Gastrocnemius medialis (tissue), 4 donors: ENCODE measurements around the gene FIBIN. TPM values are rescaled to one million over a fixed set of nuclear protein-coding genes. Genes with fewer than 3 reads are reported as not detected.

ENCODE experiments used
- ATAC-seq, 2 donors: fragments of 150-250 bp; one replicate each; pipeline ENCODE4 v1.9.1; 2016
- DNase-seq, 2 donors: peaks; one replicate each; pipeline ENCODE4 v3.0.0-alpha.2; 2019
- H3K27ac ChIP-seq, 4 donors: fragments of 200-600 bp; sonication (generic); 1 replicate in 1 of 4; 2 replicates in 3 of 4; pipeline ENCODE4 v1.5.1; 2016 to 2018; ENCODE audit warnings: mild to moderate bottlenecking in 2 of 4, moderate library complexity in 1 of 4
- H3K27me3 ChIP-seq, 3 donors: fragments of 200-600 bp; sonication (generic) in 2 of 3; 1 replicate in 1 of 3; 2 replicates in 2 of 3; pipeline versions ENCODE4 v1.5.1 to v1.6.0; 2016 to 2019; ENCODE audit warnings: mild to moderate bottlenecking in 1 of 3, moderate library complexity in 1 of 3
- H3K36me3 ChIP-seq, 2 donors: fragments of 200-600 bp; sonication (generic) in 1 of 2; one replicate each; pipeline ENCODE4 v1.5.1; 2017 to 2018
- H3K4me1 ChIP-seq, 2 donors: fragments of 200-600 bp; sonication (generic) in 1 of 2; one replicate each; pipeline ENCODE4 v1.5.1; 2016 to 2017; ENCODE audit warnings: mild to moderate bottlenecking in 2 of 2
- H3K4me3 ChIP-seq, 4 donors: fragments of 200-600 bp; sonication (generic) in 3 of 4; 1 replicate in 1 of 4; 2 replicates in 3 of 4; pipeline ENCODE4 v1.5.1; 2016 to 2019; ENCODE audit warnings: mild to moderate bottlenecking in 2 of 4
- H3K9me3 ChIP-seq, 3 donors: fragments of 200-600 bp; sonication (generic) in 2 of 3; 1 replicate in 1 of 3; 2 replicates in 2 of 3; pipeline ENCODE4 v1.5.1; 2016 to 2019
- CTCF ChIP-seq, 5 experiments: fragments of 450-650 bp in 3 of 5; fragments of 200-600 bp in 2 of 5; sonication (generic) in 2 of 5; IDR thresholded peaks in 4 of 5; conservative IDR thresholded peaks in 1 of 5; 1 replicate in 4 of 5; 2 replicates in 1 of 5; pipeline ENCODE4 v1.5.1; 2016 to 2019; ENCODE audit warnings: antibody characterized with exemption in 5 of 5, mild to moderate bottlenecking in 3 of 5, moderate library complexity in 3 of 5
- POLR2A ChIP-seq, 2 donors: fragments of 450-650 bp; IDR thresholded peaks; one replicate each; pipeline ENCODE4 v1.6.1; 2017; ENCODE audit warnings: antibody characterized with exemption in 2 of 2, mild to moderate bottlenecking in 2 of 2, moderate library complexity in 2 of 2
- in situ Hi-C, 4 donors: fragments of 200-750 bp; cut with MboI; loops; one replicate each; pipeline versions ENCODE4 v1.15.0 to v1.8.0; 2017; ENCODE audit warnings: low sequenced_read_pairs in 4 of 4
- intact Hi-C: fragments of 100-400 bp; cut with DNase I; formaldehyde crosslinking; loops from one replicate; pipeline ENCODE4 v1.15.1; 2023; ENCODE audit warnings: low total_unique reads
- total RNA-seq, 4 donors: library from RNA; depleted of rRNA; stranded (reverse); fragments of >200 nt; gene quantifications; one replicate each; pipeline versions ENCODE4 v1.1.0 to v1.2.3, GENCODE V29; 2016

FIBIN gene
- total RNA-seq, 4 donors from 2014 or later = 10.7 to 23.6 (median 21.3) TPM

GRCh38 chr11:26985470-26985869 is 8.4 kb upstream of the FIBIN start:
- intact Hi-C loops (no loop called here), in situ Hi-C loops (no loop called here)
- TF ChIP-seq CTCF (IDR thresholded peaks at IDR 0.05 in 4 of 5, conservative IDR thresholded peaks at IDR 0.05 in 1 of 5) (no peak), POLR2A (IDR thresholded peaks at IDR 0.05) (no peak)
- DNase-seq (no peak), ATAC-seq (no peak)
- H3K9me3 ChIP-seq = peaks cover 0 to under 1% (median 0%) of the 10 kb centered on the region in 3 donors
- H3K4me3 ChIP-seq = no peak overlapping the region
- no peak overlapping the region for H3K27ac ChIP-seq
- H3K4me1 ChIP-seq = no peaks in the 10 kb centered on the region
- H3K27me3 ChIP-seq = no peaks in the 10 kb centered on the region
- H3K36me3 ChIP-seq = no peaks in the 10 kb centered on the region

- H3K4me1 ChIP-seq = no peaks in the 10 kb centered on the region
- ATAC-seq (no peak), DNase-seq (no peak)
- no peak overlapping the region for H3K27ac ChIP-seq
- no peaks in the 10 kb centered on the region for H3K36me3 ChIP-seq
- no peaks in the 10 kb centered on the region for H3K9me3 ChIP-seq
- intact Hi-C loops = no loop called here
- H3K4me3 ChIP-seq = no peak overlapping the region
- in situ Hi-C loops = no loop called here
- TF ChIP-seq POLR2A (IDR thresholded peaks at IDR 0.05) = no peak
- TF ChIP-seq CTCF (IDR thresholded peaks at IDR 0.05 in 4 of 5, conservative IDR thresholded peaks at IDR 0.05 in 1 of 5) = no peak
- H3K27me3 ChIP-seq = no peaks in the 10 kb centered on the region
Observed at GRCh38 chr11:26985943-26986342, 8.0 kb upstream of the FIBIN start.

- no peak overlapping the region for H3K4me3 ChIP-seq
- intact Hi-C loops = no loop called here
- no peaks in the 10 kb centered on the region for H3K9me3 ChIP-seq
- DNase-seq = no peak
- H3K4me1 ChIP-seq = peaks cover 5 to 10% of the 10 kb centered on the region in 2 donors
- no peaks in the 10 kb centered on the region for H3K36me3 ChIP-seq
- in situ Hi-C loops = no loop called here
- ATAC-seq = no peak
- H3K27ac ChIP-seq = no peak overlapping the region
- TF ChIP-seq CTCF (IDR thresholded peaks at IDR 0.05 in 4 of 5, conservative IDR thresholded peaks at IDR 0.05 in 1 of 5) (no peak), POLR2A (IDR thresholded peaks at IDR 0.05) (no peak)
- H3K27me3 ChIP-seq = no peaks in the 10 kb centered on the region
Observed at GRCh38 chr11:26987272-26987671, 6.6 kb upstream of the FIBIN start.

- Histone ChIP-seq H3K4me1 (peaks cover 9 to 14% of the 10 kb centered on the region in 2 donors), H3K4me3 (no peak overlapping the region), H3K27me3 (no peaks in the 10 kb centered on the region), H3K36me3 (no peaks in the 10 kb centered on the region), H3K27ac (no peak overlapping the region), H3K9me3 (no peaks in the 10 kb centered on the region)
- no peak for ATAC-seq
- TF ChIP-seq CTCF (IDR thresholded peaks at IDR 0.05 in 4 of 5, conservative IDR thresholded peaks at IDR 0.05 in 1 of 5) (no peak), POLR2A (IDR thresholded peaks at IDR 0.05) (no peak)
- in situ Hi-C loops (no loop called here), intact Hi-C loops (no loop called here)
- no peak for DNase-seq
Observed at GRCh38 chr11:26987731-26988130, 6.2 kb upstream of the FIBIN start.

- no peak overlapping the region for H3K4me3 ChIP-seq
- TF ChIP-seq POLR2A (IDR thresholded peaks at IDR 0.05) (no peak), CTCF (IDR thresholded peaks at IDR 0.05 in 4 of 5, conservative IDR thresholded peaks at IDR 0.05 in 1 of 5) (no peak)
- H3K27ac ChIP-seq = peak overlapping the region; percentile 55 to 72 (median 66)
- no peaks in the 10 kb centered on the region for H3K9me3 ChIP-seq
- H3K4me1 ChIP-seq = peaks cover 15 to 18% of the 10 kb centered on the region in 2 donors
- DNase-seq = peak in 1 of 2 donors; percentile 7
- peak; percentile 77 to 82 for ATAC-seq
- in situ Hi-C loops (no loop called here), intact Hi-C loops (loop anchor here (1.0 to 5.0 kb wide), 4 partner anchors 50 to 240 kb away; partner anchors contain the start of gene BBOX1)
- H3K27me3 ChIP-seq = no peaks in the 10 kb centered on the region
- H3K36me3 ChIP-seq = no peaks in the 10 kb centered on the region
Observed at GRCh38 chr11:26992031-26992541, 1.8 kb upstream of the FIBIN start.
